Measurements from ENCODE around the gene HADHA. TPM values are rescaled to one million over a fixed set of nuclear protein-coding genes. Genes with fewer than 3 reads are reported as not detected.

HADHA gene
- total RNA-seq, 1 donor from 2014 or later: 124 TPM

GRCh38 chr2:26235089-26235488 is 9.3 kb downstream of the HADHA start:
- peak; percentile 54 for TF ChIP-seq CTCF (conservative IDR thresholded peaks at IDR 0.05)
- H3K27ac Mint-ChIP-seq (ENCODE audit: unreplicated experiment): no peak overlapping the region
- DNase-seq (ENCODE audit: low read depth, low spot score): no peak
- H3K36me3 Mint-ChIP-seq (ENCODE audit: low read depth): peaks cover under 1% of the 10 kb centered on the region
- H3K27me3 Mint-ChIP-seq (ENCODE audit: low read depth): no peaks in the 10 kb centered on the region
- no peak overlapping the region for H3K4me3 Mint-ChIP-seq
- no peaks in the 10 kb centered on the region for H3K4me1 Mint-ChIP-seq
- H3K9me3 Mint-ChIP-seq: no peaks in the 10 kb centered on the region

GRCh38 chr2:26230806-26231205 is 13.6 kb downstream of the HADHA start:
- Mint-ChIP-seq H3K4me3 (no peak overlapping the region), H3K27ac (ENCODE audit: unreplicated experiment) (no peak overlapping the region), H3K36me3 (ENCODE audit: low read depth) (peaks cover 28% of the 10 kb centered on the region), H3K9me3 (peaks cover 6% of the 10 kb centered on the region), H3K27me3 (ENCODE audit: low read depth) (no peaks in the 10 kb centered on the region), H3K4me1 (no peaks in the 10 kb centered on the region)
- no peak for TF ChIP-seq CTCF (conservative IDR thresholded peaks at IDR 0.05)
- no peak for DNase-seq (ENCODE audit: low read depth, low spot score)

GRCh38 chr2:26229595-26229994 is 14.8 kb downstream of the HADHA start:
- TF ChIP-seq CTCF (conservative IDR thresholded peaks at IDR 0.05): no peak
- Mint-ChIP-seq H3K27me3 (ENCODE audit: low read depth) (no peaks in the 10 kb centered on the region), H3K4me3 (no peak overlapping the region), H3K36me3 (ENCODE audit: low read depth) (peaks cover 33% of the 10 kb centered on the region), H3K4me1 (no peaks in the 10 kb centered on the region), H3K9me3 (peaks cover 6% of the 10 kb centered on the region), H3K27ac (ENCODE audit: unreplicated experiment) (no peak overlapping the region)
- DNase-seq (ENCODE audit: low read depth, low spot score): no peak

GRCh38 chr2:26224095-26224494 is 20.3 kb downstream of the HADHA start:
- DNase-seq (ENCODE audit: low read depth, low spot score): no peak
- Mint-ChIP-seq H3K9me3 (peaks cover 6% of the 10 kb centered on the region), H3K4me3 (no peak overlapping the region), H3K4me1 (no peaks in the 10 kb centered on the region), H3K27me3 (ENCODE audit: low read depth) (no peaks in the 10 kb centered on the region), H3K27ac (ENCODE audit: unreplicated experiment) (no peak overlapping the region), H3K36me3 (ENCODE audit: low read depth) (peaks cover 30% of the 10 kb centered on the region)
- TF ChIP-seq CTCF (conservative IDR thresholded peaks at IDR 0.05): no peak

GRCh38 chr2:26223018-26223417 is 21.4 kb downstream of the HADHA start:
- H3K27me3 Mint-ChIP-seq (ENCODE audit: low read depth): no peaks in the 10 kb centered on the region
- TF ChIP-seq CTCF (conservative IDR thresholded peaks at IDR 0.05): no peak
- H3K4me1 Mint-ChIP-seq: no peaks in the 10 kb centered on the region
- peaks cover 29% of the 10 kb centered on the region for H3K36me3 Mint-ChIP-seq (ENCODE audit: low read depth)
- H3K9me3 Mint-ChIP-seq: peaks cover 6% of the 10 kb centered on the region
- H3K4me3 Mint-ChIP-seq: no peak overlapping the region
- no peak overlapping the region for H3K27ac Mint-ChIP-seq (ENCODE audit: unreplicated experiment)
- DNase-seq (ENCODE audit: low read depth, low spot score): no peak

- Mint-ChIP-seq H3K4me3 (no peak overlapping the region), H3K27ac (ENCODE audit: unreplicated experiment) (no peak overlapping the region), H3K27me3 (ENCODE audit: low read depth) (no peaks in the 10 kb centered on the region), H3K4me1 (no peaks in the 10 kb centered on the region), H3K36me3 (ENCODE audit: low read depth) (peaks cover 30% of the 10 kb centered on the region), H3K9me3 (peaks cover 4% of the 10 kb centered on the region)
- DNase-seq (ENCODE audit: low read depth, low spot score): no peak
- TF ChIP-seq CTCF (conservative IDR thresholded peaks at IDR 0.05): no peak
Measured at GRCh38 chr2:26217720-26218119, 26.7 kb downstream of the HADHA start.

Data from neural crest cell (in vitro differentiated cells).